Measurements from ENCODE around the gene AFF3.

DNA sequence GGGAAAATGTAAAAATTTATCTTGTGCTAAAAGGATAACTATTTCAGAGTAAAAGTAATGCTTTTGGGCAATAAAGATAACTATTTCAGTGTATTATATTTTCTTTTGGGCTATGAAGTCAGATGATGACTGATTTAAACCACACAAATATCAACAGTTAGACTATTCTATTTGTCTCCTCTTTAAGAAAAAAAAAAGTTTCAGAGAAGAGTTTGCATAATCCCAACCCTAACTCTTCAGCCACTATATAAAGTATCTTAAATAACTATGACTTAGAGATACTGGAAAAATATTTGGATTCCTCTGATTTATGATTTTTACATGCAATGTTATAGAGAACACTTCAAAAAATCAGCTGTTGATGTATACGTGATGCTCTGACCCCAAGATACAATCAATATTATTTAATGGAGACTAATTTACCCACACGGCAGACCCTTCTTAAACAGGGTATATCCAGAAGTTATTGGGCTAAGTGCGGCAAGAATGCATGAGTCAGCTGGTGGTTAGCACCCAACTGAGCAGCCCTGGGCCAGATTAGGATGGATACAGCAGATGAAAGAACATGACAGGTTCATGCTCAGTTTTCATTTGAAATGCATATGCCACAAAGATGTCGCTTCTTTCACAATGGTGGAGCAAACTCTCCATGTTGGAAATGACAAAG lies 279.0 kb downstream of the AFF3 start:
- no peak for TF ChIP-seq EZH2 (IDR thresholded peaks at IDR 0.05; ENCODE audit: borderline replicate concordance)
- TF ChIP-seq, protein P1, sequence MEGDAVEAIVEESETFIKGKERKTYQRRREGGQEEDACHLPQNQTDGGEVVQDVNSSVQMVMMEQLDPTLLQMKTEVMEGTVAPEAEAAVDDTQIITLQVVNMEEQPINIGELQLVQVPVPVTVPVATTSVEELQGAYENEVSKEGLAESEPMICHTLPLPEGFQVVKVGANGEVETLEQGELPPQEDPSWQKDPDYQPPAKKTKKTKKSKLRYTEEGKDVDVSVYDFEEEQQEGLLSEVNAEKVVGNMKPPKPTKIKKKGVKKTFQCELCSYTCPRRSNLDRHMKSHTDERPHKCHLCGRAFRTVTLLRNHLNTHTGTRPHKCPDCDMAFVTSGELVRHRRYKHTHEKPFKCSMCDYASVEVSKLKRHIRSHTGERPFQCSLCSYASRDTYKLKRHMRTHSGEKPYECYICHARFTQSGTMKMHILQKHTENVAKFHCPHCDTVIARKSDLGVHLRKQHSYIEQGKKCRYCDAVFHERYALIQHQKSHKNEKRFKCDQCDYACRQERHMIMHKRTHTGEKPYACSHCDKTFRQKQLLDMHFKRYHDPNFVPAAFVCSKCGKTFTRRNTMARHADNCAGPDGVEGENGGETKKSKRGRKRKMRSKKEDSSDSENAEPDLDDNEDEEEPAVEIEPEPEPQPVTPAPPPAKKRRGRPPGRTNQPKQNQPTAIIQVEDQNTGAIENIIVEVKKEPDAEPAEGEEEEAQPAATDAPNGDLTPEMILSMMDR (IDR thresholded peaks at IDR 0.05; ENCODE audit: poor library complexity) = no peak

All from hepatocyte (in vitro differentiated cells).